Measurements from ENCODE around the gene VGLL3.
"Not testable (repeated sequence)": the region's sequence is repeated elsewhere in the genome, so short reads cannot be mapped to it uniquely, and the experiment has no call there.

The VGLL3 gene, protein sequence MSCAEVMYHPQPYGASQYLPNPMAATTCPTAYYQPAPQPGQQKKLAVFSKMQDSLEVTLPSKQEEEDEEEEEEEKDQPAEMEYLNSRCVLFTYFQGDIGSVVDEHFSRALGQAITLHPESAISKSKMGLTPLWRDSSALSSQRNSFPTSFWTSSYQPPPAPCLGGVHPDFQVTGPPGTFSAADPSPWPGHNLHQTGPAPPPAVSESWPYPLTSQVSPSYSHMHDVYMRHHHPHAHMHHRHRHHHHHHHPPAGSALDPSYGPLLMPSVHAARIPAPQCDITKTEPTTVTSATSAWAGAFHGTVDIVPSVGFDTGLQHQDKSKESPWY

DNA sequence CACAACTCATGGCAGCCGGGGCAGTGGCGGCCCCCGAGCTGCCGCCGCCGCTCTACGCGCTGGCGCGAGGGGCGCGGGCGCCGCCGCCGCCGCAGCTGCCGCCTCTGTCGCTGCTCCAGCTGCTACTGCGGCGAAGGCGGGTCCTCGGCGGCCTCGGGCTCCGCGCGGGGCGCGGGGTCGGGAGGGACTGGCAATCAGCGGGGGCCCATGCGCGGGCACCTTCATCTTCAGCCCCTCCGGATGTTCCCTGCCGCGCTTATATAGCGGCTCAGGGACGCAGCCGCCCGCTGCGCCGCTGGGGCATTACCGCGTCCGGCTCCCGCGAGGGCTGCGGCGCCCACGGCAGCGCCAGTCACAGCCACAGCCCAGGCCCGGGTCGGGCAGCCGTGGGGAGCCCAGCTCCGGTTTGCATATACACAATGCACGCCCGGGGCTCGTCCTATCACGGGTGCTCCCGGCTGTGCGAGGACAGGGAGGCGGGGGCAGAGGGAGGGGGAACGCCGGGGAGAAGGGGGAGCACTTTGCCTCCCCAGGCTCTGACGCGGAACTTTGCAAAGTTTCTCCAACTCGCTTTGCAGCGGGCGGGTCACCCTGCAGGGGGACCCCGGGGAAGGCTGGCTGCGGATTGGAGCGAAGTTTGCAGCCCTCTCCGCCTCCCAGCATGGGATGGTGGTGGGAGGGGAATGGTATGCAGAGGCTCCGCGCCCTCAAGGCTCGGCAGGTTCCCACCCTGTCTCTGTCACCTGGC, at the start of gene VGLL3:
TSS of gene VGLL3 (minus strand) at position 416 of the 748 bp plus-strand sequence. CDS start at position 10, 406 bp downstream.
- H3K27ac ChIP-seq = no peak within 1 kb of the TSS
- no peak for TF ChIP-seq ZFX (IDR thresholded peaks at IDR 0.05; ENCODE audit: borderline replicate concordance)
- TF ChIP-seq, protein P1, sequence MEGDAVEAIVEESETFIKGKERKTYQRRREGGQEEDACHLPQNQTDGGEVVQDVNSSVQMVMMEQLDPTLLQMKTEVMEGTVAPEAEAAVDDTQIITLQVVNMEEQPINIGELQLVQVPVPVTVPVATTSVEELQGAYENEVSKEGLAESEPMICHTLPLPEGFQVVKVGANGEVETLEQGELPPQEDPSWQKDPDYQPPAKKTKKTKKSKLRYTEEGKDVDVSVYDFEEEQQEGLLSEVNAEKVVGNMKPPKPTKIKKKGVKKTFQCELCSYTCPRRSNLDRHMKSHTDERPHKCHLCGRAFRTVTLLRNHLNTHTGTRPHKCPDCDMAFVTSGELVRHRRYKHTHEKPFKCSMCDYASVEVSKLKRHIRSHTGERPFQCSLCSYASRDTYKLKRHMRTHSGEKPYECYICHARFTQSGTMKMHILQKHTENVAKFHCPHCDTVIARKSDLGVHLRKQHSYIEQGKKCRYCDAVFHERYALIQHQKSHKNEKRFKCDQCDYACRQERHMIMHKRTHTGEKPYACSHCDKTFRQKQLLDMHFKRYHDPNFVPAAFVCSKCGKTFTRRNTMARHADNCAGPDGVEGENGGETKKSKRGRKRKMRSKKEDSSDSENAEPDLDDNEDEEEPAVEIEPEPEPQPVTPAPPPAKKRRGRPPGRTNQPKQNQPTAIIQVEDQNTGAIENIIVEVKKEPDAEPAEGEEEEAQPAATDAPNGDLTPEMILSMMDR (IDR thresholded peaks at IDR 0.05) = no peak

DNA sequence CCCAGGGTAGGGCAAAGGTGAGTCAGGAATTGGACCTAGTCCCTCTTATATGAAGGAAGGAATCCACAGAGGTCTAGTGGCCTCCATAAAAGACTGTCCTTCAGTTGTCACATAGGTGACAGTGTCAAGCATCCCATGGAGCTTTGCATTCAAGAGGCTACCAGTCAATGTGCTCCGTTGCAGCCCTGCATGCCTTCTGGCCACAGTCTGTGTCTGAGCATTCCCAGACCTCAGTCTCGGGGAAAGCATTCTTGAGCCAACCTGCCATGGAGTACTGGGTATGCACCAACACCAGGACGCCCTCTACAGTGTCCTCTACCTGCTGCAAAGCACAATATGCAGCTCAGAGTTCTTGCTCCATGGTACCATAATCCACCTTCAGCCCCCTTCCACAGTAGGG, 46.7 kb upstream of the VGLL3 start:
- no peak overlapping the region for H3K27ac ChIP-seq
- TF ChIP-seq, protein P1 (IDR thresholded peaks at IDR 0.05) = no peak
- no peak for TF ChIP-seq ZFX (IDR thresholded peaks at IDR 0.05; ENCODE audit: borderline replicate concordance)

DNA sequence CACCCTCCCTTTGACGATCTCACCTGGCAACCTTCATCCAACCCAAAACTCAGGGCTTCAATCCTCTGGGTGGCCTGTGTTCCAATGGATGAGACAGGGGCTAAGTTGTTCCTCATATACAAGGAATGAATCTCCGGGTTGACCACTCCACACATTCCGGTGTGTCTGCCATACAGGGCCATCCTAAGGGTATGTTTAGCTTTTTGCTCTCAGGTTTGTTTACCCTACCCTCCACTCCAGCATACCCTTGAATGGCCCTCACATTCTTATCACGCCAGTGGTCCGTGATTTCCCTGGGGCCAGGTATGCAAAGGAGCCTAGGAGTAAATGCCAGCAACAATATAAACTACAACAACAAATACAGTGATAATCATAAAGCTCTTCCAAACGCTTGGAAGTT, 45.7 kb upstream of the VGLL3 start:
- TF ChIP-seq, protein P1 (IDR thresholded peaks at IDR 0.05) = no peak
- no peak for TF ChIP-seq ZFX (IDR thresholded peaks at IDR 0.05; ENCODE audit: borderline replicate concordance)
- no peak overlapping the region for H3K27ac ChIP-seq

DNA sequence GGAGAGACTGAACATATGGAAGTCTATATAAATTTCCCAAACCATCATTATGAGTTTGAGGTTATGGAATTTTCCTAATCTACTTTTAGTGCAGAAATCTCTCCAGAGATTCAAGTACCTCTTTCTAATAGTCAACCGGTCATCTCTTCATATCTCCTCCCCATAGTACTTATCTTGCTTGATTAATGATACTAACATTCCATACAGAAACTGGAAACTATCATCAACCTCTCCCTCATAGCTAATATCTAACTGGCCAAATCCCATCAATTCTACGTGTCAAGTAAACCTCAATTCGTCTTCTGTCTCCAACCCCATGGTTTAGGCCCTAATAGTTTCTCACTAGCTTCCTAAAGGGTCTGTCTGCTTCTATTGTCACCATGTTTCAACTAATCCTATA, 44.4 kb upstream of the VGLL3 start:
- TF ChIP-seq ZFX (IDR thresholded peaks at IDR 0.05; ENCODE audit: borderline replicate concordance) = no peak
- TF ChIP-seq, protein P1 (IDR thresholded peaks at IDR 0.05) = no peak
- H3K27ac ChIP-seq = no peak overlapping the region

DNA sequence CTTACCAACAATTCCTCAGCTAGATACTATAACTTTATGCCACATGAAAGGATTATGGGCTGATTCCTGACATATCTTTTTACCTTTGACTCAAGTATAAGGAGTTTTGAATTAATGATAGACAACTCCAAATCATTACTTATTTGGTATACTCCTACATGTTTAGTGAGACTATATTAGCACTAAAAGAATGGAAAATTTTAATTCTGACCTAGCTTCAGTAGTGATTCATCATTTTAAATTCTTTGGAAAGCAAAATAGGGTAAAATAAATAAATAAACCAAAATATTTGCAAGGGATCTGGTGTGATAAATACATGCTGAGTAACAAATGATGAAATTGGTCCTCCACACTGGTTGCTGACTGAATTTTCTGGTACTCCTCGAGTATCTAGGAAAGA, 42.3 kb upstream of the VGLL3 start:
- H3K27ac ChIP-seq = no peak overlapping the region
- no peak for TF ChIP-seq ZFX (IDR thresholded peaks at IDR 0.05; ENCODE audit: borderline replicate concordance)
- TF ChIP-seq, protein P1 (IDR thresholded peaks at IDR 0.05) = no peak

DNA sequence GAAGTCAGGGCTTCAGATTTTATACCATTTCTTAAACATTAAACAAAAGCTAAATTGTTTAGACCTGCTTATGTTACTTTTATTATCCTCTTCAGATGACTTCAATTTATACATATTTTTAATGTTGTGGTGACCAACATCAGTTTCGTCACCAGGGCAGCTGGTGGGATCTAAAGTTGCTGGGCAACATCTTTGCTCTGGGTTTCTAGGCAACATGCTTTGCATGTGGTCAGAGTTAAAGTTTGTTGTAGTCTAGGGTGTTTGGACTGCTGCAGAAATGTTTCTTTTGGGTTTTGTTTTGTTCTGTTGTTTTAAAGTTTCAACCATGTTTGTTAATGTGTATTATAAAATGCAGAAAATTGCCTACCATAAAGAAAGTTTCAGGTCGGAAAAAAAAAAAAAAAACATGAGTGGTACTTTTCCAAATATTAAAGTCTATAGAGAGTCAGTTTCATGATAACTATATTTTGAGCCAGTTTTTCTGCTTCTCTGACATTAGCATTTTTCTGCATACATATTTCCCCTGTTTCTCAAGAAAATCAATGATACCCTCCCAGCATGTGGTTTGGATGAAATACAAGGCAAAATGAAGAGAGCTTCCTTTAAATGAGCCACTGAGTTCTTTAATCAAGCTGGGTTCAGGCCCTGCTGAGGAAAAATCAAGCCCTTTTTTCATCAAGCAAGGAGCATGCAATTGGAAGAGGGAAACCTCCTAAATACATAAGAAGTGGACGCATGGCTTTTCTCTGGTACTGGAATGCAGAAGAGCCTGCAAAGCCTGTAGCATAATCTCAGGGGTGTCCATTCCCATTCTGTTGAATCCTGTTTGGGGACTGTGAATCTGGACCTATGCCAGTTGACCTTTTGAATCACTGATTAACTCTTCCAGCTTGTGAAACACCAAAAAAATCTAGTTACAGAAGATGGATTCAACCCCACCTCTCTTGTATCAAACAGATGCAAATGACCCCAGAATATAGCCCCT, 35.0 kb upstream of the VGLL3 start:
- no peak overlapping the region for H3K27ac ChIP-seq
- TF ChIP-seq, protein P1 (IDR thresholded peaks at IDR 0.05) = no peak
- no peak for TF ChIP-seq ZFX (IDR thresholded peaks at IDR 0.05; ENCODE audit: borderline replicate concordance)

DNA sequence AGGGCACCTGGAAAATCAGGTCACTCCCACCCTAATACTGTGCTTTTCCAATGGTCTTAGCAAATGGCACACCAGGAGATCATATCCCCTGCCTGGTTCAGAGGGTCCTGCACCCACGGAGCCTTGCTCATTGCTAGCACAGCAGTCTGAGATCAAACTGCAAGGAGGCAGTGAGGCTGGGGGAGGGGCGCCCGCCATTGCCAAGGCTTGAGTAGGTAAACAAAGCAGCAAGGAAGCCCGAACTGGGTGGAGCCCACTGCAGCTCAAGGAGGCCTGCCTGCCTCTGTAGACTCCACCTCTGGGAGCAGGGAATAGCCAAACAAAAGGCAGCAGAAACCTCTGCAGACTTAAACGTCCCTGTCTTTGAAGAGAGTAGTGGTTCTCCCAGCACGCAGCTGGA, 26.4 kb upstream of the VGLL3 start:
- not testable (repeated sequence) for H3K27ac ChIP-seq
